H1 (cell line): Measurements from ENCODE around the gene DMXL2.

Source experiments
- CHD2 ChIP-seq: IDR thresholded peaks from 2 replicates; pipeline ENCODE4 v1.6.1; 2012; ENCODE audit warnings: low read length, improper control_type of control experiment
- POLR2AphosphoS5 ChIP-seq: IDR thresholded peaks from 2 replicates; pipeline ENCODE4 v1.6.1; 2011; ENCODE audit warnings: low read depth, low read length
- TF ChIP-seq, protein P1 (sequence below), 3 experiments: IDR thresholded peaks; 1 replicate in 2 of 3; 2 replicates in 1 of 3; pipeline versions ENCODE4 v1.5.1 to v1.6.1; 2011; ENCODE audit warnings: low read length in 3 of 3, mild to moderate bottlenecking in 3 of 3, inconsistent platforms in 2 of 3, low read depth in 1 of 3, moderate library complexity in 1 of 3; ENCODE audit not compliant: insufficient read depth in 1 of 3; ENCODE audit errors: control extremely low read depth in 1 of 3

DNA sequence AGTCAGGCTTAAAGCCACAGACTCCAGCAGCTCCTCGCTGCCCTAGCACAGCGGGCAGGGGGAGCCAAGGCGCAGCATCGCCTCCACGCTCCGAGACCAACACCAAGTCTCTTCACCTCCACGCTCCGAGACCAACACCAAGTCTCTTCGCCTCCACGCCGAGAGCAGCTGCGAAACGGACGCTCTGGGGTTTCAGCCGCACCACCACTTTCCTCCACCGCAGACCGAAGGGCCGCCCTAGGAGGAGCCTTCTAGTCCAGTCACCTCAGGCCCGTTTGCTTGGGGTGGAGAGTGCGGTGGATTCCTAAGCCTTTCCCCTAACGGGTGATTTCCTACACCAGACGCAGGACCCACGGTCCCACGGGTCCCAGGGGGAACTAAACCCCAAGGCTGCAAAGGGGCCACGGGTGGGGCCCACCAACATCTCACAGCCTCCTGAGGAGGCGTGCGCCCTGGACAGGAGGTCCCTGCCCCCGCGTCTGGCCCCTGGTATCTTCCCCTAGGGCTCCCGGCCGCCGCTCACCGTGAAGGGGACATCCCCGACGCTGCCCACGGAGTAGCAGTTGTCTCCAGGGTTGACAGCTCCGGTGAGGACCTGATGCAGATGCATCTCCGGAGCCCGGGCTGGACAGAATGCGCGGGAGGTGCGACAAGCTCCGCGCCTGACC is 501 bp downstream of the DMXL2 start:
- TF ChIP-seq, protein P1, sequence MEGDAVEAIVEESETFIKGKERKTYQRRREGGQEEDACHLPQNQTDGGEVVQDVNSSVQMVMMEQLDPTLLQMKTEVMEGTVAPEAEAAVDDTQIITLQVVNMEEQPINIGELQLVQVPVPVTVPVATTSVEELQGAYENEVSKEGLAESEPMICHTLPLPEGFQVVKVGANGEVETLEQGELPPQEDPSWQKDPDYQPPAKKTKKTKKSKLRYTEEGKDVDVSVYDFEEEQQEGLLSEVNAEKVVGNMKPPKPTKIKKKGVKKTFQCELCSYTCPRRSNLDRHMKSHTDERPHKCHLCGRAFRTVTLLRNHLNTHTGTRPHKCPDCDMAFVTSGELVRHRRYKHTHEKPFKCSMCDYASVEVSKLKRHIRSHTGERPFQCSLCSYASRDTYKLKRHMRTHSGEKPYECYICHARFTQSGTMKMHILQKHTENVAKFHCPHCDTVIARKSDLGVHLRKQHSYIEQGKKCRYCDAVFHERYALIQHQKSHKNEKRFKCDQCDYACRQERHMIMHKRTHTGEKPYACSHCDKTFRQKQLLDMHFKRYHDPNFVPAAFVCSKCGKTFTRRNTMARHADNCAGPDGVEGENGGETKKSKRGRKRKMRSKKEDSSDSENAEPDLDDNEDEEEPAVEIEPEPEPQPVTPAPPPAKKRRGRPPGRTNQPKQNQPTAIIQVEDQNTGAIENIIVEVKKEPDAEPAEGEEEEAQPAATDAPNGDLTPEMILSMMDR (IDR thresholded peaks at IDR 0.05; ENCODE audit: control extremely low read depth in 1 of 3, insufficient read depth in 1 of 3, low read depth in 1 of 3, low read length in 3 of 3): peak in 2 of 3 experiments; percentile 0 to 9; a peak in 1 of 4 replicates
- TF ChIP-seq POLR2AphosphoS5 (no peak), CHD2 (no peak)
